GM12864 (cell line): ENCODE data around the gene C10orf90.

Experiments
- DNase-seq: peaks from one replicate; pipeline ENCODE4 v3.0.0-alpha.2; 2011; ENCODE audit warnings: low read depth
- H3K4me3 ChIP-seq: 2 replicates; pipeline ENCODE4 v1.5.1; 2011; ENCODE audit warnings: mild to moderate bottlenecking, low read depth, low read length, control low read depth
- TF ChIP-seq, protein P1 (sequence below): IDR thresholded peaks from 2 replicates; pipeline ENCODE4 v1.5.1; 2011; ENCODE audit warnings: low read depth, mild to moderate bottlenecking, moderate library complexity, low read length, control low read depth, inconsistent platforms; ENCODE audit errors: missing control alignments

C10orf90 gene

DNA sequence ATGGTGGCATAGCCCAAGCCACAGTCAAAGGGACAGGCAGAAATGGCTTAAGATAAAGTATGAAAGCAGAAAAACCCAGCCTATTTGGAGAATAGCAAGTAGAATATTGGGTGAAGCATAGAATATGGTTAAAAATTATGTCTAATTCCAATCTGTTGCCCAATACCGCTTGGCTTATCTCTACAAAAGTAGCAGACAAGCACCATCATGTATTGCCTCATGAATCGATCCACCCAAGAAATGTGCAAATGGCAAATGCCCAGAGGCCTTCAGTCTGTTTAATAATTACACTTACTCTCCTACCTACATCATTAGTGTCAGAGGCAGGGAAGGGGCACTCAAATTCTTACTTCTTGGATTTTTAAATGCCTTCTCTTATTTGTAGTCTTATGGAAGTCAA lies 151.3 kb downstream of the C10orf90 start:
- H3K4me3 ChIP-seq = no peak overlapping the region
- no peak for DNase-seq
- TF ChIP-seq, protein P1, sequence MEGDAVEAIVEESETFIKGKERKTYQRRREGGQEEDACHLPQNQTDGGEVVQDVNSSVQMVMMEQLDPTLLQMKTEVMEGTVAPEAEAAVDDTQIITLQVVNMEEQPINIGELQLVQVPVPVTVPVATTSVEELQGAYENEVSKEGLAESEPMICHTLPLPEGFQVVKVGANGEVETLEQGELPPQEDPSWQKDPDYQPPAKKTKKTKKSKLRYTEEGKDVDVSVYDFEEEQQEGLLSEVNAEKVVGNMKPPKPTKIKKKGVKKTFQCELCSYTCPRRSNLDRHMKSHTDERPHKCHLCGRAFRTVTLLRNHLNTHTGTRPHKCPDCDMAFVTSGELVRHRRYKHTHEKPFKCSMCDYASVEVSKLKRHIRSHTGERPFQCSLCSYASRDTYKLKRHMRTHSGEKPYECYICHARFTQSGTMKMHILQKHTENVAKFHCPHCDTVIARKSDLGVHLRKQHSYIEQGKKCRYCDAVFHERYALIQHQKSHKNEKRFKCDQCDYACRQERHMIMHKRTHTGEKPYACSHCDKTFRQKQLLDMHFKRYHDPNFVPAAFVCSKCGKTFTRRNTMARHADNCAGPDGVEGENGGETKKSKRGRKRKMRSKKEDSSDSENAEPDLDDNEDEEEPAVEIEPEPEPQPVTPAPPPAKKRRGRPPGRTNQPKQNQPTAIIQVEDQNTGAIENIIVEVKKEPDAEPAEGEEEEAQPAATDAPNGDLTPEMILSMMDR = no peak

DNA sequence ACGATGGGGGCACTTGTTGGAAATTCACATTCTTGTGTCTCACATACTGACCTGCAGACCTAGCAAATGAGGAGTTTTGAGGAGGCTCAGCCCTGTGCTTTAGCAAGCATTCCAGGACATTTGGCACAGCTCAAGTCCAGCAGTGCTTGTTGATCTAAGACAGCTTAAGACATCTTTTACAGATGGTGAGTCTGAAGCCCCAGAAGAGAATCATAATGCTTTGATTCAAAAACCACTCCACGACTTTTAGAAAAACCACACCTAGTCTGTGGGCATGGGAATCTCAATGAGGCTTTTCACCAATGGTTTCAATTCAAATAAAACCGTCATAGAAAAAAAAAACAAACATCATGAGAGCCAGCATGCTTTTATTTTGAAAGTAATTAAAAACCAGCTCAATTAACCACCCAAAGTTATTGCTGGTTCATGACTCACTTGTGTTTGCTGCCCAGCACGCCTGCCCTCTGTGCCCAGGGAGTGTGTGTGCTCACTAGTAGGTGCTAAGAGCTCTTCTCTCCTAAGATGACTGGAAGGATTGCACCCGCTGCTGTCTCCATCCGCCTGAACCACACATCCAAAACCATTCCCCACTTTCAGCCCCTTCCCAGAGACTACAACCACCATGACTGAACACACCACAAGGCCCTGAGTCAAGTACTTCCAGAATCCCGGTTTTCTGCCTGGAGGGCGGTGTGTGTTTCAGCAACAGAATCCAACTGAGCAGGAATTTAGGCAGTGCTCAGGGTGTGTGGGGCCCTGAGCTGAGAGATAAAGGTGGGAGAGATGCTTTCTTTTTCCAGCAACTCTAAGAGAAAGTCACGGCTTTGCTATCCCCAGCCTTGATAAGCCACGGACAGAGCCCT lies 152.0 kb downstream of the C10orf90 start:
- H3K4me3 ChIP-seq = no peak overlapping the region
- TF ChIP-seq, protein P1 = no peak
- no peak for DNase-seq

GRCh38 chr10:126516515-126516914 lies 154.0 kb downstream of the C10orf90 start:
- DNase-seq = no peak
- TF ChIP-seq, protein P1 = no peak
- no peak overlapping the region for H3K4me3 ChIP-seq

DNA sequence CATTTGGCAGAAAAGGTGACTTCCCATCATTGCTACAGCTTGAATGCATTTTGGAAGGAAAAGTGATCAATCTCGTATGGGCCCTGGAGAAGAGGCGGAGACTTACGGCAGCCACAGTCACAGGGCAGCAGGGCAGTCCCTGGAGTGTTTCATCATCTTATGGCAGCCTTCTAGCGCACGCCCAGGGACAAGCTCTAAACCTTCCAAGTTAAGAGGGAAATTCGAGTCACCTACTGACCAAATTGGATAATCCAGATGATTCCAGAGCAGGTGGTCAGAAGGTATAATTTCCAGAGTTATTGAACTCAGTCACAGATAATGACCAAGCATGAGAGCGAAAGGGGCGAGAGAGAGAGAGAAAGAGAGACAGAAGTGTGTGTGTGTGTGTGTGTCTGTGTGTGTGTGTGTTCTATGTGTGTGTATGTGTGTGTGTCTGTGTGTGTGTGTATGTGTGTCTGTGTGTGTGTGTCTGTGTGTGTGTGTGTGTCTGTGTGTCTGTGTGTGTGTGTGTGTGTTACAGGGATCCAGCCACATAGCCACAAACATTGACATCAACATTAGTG lies 158.5 kb downstream of the C10orf90 start:
- H3K4me3 ChIP-seq = no peak overlapping the region
- TF ChIP-seq, protein P1 = no peak
- no peak for DNase-seq

DNA sequence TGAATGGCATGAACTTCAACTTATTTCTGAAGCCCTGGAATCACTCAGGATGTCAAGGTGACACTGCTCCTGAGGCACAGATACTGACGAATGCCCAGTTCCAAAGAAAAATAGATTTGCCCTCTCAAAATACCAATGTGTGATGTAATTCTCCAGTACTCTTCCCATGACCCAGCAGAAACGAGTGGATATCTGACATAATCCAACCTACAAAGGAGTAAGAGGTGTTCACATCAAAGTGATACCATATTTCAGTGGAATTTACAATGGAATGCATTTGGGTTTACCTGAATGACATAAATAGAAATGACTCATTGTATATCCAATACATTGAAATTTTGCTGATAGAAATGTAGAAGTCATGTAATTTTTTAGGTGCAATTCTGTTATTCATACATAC lies 161.3 kb downstream of the C10orf90 start:
- no peak overlapping the region for H3K4me3 ChIP-seq
- TF ChIP-seq, protein P1 = no peak
- DNase-seq = no peak

DNA sequence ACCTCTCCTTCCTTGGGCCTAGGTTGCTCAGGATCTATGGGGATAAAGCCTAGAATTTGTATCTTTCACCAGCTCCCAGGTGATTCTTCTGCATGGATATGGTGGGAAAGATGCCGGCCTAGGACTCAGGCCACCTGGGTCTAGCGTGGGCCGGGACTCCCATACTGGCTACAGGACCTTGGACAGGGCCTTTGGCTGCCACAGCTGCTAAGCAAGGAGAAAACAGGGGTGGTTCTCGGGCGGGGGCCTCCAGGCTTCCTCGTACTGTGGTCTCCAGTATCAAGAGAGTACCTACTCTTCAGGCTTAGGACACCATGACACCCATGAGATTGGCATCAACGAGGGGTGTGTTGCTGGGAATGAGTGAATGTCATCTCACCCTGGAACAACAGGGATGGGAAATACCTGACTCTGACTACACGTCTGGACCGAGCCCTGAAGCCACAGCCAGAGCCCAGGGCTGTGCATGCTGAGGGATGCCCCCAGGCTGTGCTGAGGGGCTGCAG lies 161.9 kb downstream of the C10orf90 start:
- TF ChIP-seq, protein P1 = no peak
- no peak for DNase-seq
- no peak overlapping the region for H3K4me3 ChIP-seq
